GM21390 (cell line): ENCODE measurements around the gene FAM53B.
"Not testable (repeated sequence)": the region's sequence is repeated elsewhere in the genome, so short reads cannot be mapped to it uniquely, and the experiment has no call there.

Source experiments
- ATAC-seq: cut with Tn5 transposase; IDR thresholded peaks from one replicate; pipeline ENCODE4 v1.9.1; 2021; ENCODE audit not compliant: unreplicated experiment

The FAM53B gene

DNA sequence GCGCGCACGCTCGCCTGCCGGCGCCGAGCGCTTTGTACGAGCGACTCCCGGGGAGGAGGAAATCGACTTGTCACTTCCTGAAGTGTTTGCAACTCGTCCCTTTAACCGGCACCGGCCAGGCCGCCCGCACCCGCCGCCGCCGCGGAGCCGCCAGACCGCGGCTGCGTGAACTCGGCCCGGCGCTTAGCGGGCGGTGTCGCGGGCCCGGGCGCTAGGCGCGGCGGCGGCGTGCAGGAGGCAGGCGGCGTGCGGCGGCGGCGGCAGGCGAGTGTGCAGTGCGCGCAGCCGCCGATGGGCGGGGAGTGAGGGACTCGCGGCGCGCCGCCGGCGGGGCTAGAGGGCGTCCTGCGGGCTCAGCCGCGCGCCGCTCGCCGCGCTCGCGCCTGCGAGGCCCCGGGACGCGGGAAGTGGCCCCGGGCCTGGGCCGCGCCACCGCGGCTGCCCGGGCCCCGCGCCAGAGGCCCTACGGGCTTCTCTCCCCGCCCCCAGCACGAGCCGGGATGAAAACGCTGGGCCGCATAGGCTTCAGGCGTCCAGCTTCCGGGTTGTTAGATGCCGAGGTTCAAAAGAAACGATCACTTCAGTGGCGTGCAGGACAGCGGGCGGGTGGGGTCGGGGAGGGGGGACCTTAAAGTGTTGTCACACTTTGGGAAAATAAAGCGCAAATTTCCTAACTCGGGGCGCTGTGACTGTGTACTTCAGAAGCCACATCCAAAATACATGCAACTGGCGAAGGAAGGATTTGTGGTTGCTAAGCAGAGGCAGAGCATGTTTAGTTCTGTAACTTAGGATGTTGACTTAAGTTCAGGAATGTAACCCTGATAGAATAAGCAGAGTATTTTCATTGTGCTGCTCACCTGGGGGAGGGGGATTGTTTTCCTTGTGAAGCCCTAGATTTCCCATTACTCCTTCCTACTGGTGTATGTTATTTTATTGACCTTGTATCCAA lies at the start of gene FAM53B:
FAM53B (minus strand) TSS at position 277 of the 949 bp plus-strand sequence. CDS start 37,665 bp downstream, outside the sequence.
- peak; percentile 69 for ATAC-seq

DNA sequence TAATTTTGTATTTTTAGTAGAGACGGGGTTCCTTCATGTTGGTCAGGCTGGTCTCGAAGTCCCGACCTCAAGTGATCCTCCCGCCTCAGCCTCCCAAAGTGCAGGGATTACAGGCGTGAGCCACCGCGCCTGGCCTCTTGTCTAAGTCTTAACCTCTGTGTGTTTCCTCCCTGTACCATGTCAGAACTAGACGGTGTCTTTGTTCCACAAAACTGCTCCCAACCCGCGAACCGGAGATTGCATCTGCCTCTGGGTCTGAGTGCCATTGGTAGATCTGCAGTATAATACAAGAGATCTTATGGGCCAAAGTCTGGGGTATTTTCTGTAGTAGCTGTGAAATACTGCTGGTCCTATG lies 48.8 kb upstream of the FAM53B start:
- ATAC-seq = no peak

- ATAC-seq = peak; percentile 90
Measured at GRCh38 chr10:124791547-124792348, 47.6 kb upstream of the FAM53B start, which contains the start of gene EEF1AKMT2. EEF1AKMT2 (minus strand) TSS chr10:124791887; CDS start chr10:124791833, 54 bp downstream.

- ATAC-seq = not testable (repeated sequence)
Measured at GRCh38 chr10:124782900-124783299, 38.7 kb upstream of the FAM53B start.

DNA sequence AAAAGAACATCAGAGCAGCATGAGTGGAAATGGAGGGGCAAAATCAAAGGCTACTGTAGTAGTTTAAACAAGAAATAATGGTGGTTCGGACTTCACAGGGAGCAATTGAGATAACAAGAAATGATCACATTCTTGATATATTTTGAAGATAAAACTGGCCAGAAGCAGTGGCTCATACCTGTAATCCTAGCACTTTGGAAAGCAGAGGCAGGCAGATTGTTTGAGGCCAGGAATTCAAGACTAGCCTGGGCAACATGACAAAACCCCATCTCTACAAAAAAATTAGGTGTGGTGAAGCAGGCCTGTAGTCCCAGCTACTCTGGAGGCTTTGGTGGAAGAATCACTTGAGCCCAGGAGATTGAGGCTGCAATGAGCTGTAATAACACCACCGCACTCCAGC lies 24.6 kb upstream of the FAM53B start:
- no peak for ATAC-seq

- no peak for ATAC-seq
Measured at GRCh38 chr10:124765256-124765655, 21.1 kb upstream of the FAM53B start.

GRCh38 chr10:124763267-124763666 lies 19.1 kb upstream of the FAM53B start:
- no peak for ATAC-seq

GRCh38 chr10:124762281-124762680 lies 18.1 kb upstream of the FAM53B start:
- no peak for ATAC-seq

DNA sequence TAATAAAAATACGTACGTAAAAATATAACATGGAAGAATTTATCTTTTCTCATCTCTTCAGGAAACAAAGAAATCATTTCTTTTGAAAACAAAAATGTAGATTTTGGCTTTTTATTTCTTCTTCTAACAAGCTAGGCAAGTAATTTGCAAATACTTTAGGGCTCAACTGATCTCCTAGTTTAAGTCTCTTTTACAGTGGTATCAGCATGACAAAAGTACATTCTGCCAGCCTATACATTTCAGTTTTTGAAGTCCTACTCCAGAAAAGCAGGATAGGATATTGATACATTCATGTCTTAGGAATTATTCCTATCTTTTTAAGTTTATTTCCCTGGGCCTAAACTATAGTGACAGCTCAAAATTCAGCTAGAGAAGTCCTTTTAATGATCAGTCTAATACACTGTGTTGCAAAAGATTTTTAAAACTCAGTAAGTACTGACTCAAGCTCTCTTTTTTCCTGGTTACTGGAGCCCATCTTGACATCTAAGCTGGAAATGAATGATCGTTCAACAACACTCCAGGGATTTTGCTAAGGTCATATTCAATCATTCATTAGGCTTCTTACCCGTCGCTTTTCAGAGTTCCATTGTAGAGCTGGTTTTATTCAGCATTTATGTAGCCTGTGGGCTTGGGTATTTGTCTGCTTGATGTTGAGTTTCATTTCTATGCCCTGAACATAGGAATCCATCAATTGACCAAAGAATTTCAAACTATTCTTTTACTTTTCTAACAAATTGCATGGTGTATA lies 12.2 kb upstream of the FAM53B start:
- no peak for ATAC-seq

GRCh38 chr10:124755581-124755980 lies 11.4 kb upstream of the FAM53B start:
- ATAC-seq = no peak

DNA sequence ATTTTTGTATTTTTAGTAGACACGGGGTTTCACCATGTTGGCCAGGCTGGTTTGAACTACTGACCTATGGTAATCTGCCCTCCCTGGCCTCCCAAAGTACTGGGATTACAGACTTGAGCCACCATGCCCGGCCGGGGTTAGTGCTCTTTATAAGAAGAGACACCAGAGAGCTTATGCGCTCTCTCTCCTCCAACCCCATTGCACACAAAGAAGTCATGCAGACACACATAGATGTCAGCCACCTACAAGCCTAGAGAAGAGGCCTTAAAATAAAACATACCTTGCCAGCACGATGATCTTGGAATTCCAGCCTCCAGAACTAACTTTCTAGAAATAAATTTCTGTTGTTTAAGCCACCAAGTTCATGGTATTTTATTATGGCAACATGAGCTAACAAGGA lies 10.0 kb upstream of the FAM53B start:
- no peak for ATAC-seq

DNA sequence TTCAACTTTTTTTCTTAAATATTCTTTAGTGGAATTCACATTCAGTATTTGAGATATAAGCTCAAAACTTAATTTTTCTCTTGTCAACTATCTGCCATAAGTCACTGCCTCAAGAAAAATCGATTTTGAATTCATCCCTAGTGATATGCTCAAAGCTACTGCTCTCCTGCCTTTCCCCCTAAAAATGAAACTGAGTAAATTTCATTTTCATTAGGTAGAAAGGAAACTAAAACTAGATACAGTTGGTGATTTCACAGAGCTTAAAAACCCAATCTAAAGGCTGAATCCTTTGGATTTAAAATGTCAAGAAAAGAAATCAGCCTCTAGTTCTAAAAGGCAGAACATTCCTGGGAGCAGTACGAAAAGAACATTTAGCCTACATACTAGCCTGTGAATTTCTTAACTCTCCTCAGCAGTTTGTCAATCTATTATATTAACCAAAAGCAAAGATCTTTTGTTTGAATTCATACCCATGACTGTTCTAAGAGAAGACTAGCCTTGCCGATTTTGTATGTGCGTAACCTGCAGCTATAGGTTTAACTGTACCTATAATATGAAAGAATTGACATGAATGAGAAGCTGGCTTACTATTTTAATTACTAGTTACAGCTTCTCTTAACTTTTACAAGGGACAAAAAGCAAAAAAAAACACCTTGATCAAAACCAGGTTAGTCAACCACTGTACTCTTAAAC lies 4.9 kb upstream of the FAM53B start:
- no peak for ATAC-seq

DNA sequence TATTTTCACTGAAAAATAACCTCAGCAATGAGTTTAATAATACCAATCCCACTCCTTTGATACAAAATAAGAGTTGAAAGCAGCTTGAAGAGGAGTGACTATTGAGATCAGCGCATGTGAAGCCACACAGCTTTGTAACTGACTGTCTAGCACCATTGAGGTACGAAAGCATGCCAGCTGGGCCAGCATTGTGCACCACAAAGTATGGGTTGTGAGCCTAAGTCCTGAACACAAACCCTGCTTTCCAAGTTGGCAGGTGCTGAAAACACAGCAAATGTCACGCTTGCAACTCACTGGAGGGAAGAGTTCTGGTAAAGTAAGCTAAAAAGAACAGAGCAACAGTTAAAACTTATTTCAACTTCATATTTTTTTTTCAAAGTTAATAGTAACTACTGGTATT lies 4.0 kb upstream of the FAM53B start:
- no peak for ATAC-seq

DNA sequence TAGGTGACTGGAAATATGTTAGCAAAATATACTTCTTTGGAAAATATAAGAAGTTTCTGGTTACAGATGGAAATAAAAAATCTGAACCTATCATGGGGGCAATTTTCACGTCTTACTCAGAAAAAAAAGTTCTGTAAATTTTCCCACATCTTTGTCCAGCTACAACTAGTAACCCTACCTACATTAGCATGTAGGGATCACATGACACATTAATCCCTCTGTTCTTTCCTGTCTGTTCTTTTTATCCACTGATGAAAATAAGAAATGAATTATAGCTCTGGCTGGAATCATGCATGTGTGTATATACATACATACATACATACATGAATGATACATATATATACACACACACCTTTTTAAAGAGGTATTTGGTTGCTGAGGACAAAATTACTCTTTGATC lies 3.6 kb upstream of the FAM53B start:
- ATAC-seq = no peak

- no peak for ATAC-seq
Measured at GRCh38 chr10:124746992-124747391, 2.8 kb upstream of the FAM53B start.

- not testable (repeated sequence) for ATAC-seq
Measured at GRCh38 chr10:124746447-124746846, 2.3 kb upstream of the FAM53B start.

GRCh38 chr10:124745673-124746072 lies 1.5 kb upstream of the FAM53B start:
- no peak for ATAC-seq

DNA sequence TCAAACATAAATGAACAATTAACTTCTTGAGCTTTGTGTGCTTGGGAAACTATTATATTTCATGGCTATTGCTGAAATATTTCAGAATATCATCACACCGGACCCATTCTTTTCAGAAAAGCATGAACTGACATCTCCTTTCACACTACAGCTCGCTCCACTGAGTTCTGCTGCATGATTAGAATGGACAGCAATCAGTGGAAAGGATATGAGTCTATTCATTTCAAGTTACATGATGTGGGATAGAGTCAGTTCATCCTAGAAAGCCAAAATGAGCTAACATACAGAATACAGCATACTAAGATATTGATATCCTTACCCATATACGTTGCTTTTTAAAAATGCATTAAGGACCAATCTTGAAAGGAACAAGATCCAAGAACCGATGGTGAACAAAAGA lies 1.1 kb upstream of the FAM53B start:
- ATAC-seq = no peak

GRCh38 chr10:124743191-124744101 lies 732 bp downstream of the FAM53B start:
- no peak for ATAC-seq
